ENCODE results near the gene FBXW7.

- TF ChIP-seq CTCF (conservative IDR thresholded peaks at IDR 0.05) (no peak), ZFX (IDR thresholded peaks at IDR 0.05) (no peak)
Measured at GRCh38 chr4:152294765-152295164, 241.1 kb downstream of the FBXW7 start.

All from C4-2B (cell line).